SK-N-MC (cell line): ENCODE data around the gene VAV2.

Experiments used
- EZH2 ChIP-seq: fragments of 200-600 bp; sonication (generic); IDR thresholded peaks from one replicate; pipeline ENCODE4 v1.6.1; 2017; ENCODE audit warnings: antibody characterized with exemption
- FOXP2 ChIP-seq: optimal IDR thresholded peaks from 2 replicates; pipeline ENCODE3; 2011; ENCODE audit warnings: mild to moderate bottlenecking, moderate library complexity; ENCODE audit not compliant: insufficient read depth; ENCODE audit errors: extremely low read length, control extremely low read depth
- POLR2AphosphoS5 ChIP-seq: IDR thresholded peaks from 2 replicates; pipeline ENCODE4 v1.6.1; 2012; ENCODE audit warnings: mild to moderate bottlenecking, low read depth, low read length, borderline replicate concordance

- TF ChIP-seq EZH2 (no peak), POLR2AphosphoS5 (no peak), FOXP2 (no peak)
These were observed 47.5 kb upstream of the VAV2 start for GRCh38 chr9:134039386-134040175.
